GM21619 (cell line): ENCODE measurements around the gene DAB2IP.

Source experiments
- ATAC-seq: cut with Tn5 transposase; IDR thresholded peaks from one replicate; pipeline ENCODE4 v1.9.1; 2021; ENCODE audit not compliant: unreplicated experiment

DAB2IP gene

DNA sequence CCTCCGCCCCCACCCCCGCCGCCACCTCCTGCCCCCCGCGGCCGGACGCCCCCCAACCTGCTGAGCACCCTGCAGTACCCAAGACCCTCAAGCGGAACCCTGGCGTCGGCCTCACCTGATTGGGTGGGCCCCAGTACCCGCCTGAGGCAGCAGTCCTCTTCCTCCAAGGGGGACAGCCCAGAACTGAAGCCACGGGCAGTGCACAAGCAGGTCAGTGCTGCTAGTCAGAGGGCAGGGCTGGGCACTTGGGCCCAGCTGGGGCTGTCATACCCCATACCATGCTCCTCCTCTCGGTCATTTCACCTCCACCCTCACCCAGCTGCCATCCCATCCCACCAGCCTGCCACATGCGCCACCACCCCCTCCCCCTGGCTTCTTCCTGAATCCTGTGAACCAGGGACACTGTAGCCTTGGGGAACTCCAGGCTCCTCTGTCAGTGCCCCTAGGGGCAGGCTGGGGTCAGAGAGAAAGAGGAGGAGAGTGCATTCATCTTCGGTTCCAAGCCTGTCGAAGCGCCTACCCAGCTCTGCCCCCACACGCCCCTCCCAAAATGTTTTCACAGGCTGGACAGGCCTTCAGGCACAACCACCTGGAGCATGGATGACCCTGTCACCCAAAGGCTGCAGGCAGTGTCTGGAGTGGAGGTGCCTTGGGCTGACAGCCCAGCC is 122.0 kb downstream of the DAB2IP start:
- no peak for ATAC-seq

DNA sequence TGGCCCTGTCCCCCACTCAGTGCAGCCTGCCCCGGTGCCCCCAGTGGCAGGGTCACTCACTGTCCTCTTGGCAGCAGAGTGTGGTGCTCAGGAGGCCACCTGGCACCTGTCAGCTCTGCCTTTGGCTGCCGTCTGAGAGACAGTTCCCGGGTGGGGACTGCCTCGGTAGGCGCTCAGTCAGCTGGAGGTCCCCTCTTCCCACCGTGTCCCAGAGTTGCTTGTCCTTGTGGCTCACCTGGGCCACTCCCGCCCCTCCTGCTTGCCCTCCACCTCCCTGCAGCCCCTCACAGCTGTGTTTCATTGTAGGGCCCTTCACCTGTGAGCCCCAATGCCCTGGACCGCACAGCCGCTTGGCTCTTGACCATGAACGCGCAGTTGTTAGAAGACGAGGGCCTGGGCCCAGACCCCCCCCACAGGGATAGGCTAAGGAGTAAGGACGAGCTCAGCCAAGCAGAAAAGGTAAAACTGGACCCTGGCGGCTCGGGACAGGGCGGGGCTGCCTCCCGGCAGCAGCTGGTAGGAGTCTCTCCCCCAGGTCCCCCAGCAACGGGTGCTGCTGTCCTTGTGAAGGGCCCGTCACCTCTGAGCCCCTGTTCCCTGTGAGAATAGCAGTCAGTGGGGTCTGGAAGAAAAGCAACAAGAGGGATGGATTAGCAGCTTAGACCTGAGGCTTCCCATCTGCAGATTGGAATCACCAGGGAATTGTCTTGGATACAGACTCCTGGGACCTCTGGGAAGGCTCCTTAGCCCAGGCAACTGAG is 122.7 kb downstream of the DAB2IP start:
- ATAC-seq = no peak

DNA sequence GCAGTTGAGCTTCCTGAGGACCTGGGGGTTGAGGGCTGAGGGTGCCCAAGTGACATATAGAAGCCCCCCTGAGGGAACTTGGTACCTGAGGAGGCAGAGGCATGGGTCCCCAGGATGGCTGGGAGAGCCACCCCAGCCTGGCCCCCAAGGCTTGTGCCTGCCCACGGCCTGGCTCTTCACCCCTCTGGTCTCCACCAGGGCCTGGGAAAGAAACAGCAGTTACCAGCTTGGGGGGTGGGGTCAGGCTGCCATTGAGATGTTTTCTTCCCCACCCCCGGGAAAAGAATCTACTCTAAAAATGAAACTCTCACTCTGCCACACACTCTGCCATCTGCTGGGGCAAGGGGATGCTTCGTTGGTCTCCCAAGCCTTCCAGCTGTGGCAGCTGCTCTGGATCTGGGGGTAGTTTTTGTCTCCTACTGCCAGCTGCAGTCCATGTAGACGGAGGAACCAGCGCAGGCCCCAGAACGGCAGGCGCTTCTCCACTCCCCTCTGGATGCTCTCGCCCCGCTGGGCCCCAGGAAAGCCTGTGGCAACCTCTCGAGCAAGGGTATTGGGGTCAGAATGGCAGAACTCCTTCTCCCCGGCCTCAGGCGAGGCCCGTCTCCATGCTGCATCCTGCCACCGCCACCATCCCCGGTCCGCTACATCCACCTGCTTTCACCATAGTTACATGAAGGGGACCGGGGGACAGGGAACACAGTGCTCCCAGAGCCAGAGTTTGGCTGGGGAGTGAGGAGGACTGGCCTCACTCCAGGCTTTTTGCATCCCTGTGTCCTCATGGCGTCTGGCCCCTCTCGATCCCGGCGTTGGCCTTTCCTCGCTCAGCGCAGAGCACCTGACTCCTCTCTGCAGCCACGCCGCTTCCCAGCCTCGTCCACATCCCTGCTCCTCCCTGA is 123.5 kb downstream of the DAB2IP start:
- no peak for ATAC-seq

DNA sequence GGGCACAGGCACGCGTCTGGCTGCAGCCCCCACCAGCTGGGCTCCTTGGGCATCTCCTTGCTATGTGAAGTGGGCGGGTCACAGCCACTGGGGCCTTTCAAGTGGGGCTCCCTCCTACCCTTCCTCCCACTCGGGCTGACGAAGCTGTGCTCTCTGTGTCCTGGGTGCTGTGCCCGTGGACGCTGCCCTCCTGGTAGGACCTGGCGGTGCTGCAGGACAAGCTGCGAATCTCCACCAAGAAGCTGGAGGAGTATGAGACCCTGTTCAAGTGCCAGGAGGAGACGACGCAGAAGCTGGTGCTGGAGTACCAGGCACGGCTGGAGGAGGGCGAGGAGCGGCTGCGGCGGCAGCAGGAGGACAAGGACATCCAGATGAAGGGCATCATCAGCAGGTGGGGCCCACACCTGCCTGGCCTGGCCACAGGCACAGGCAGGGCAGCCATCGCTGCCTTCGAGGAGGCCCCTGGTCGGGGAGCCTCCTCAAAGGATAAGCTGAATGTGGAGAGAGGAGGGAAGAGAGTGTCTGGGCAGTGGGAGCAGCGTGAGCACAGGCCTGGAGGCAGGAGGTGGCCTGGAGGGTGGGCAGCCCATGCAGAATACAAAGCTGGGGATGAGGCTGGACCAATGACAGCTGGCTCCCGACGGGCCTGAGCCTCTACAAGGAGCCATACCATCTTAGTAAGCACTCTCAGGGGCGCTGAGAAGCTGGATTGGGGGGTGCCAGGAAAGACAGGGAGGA is 124.7 kb downstream of the DAB2IP start:
- no peak for ATAC-seq

DNA sequence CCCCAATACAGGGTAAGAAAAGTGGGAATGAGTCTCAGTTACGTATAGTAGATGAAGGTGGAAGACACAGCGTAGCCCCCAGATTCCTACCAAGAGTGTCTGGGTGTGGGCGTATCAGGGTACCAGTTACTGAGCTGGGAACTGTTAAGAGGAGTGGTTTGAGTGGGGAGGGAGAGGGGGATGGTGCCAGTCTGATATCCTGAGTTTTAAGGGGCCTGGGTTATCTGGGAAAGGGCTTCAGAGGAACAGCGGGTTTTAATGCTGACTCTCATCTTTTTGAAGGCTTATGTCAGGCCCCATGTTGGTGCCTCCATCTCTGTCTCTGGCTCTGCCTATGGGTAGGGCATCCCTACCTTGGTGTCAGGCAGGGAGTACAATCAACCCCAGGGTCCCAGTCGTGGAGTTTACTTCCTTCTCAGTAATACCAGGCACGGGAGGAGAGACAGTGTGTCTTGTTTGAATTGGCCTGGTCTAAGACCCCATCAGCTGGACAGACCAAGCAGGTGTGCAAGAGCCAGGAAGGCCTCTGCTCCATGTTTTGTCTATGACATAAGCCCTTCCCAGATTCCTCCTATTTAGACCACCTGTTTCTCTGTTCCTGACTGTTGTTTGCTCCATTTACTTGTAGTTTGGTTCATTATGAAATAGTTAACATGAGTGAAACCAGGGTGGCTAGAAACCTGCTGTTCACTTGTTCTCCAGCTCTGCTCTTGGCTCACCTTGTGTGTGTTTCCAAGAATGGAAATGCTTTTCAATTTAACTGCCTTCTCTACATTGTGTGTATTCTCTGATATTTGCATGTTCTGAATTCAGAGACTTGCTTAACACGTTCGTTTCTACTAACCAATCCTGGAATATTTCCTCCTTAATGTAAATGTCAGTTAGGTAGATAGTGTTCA is 125.6 kb downstream of the DAB2IP start:
- no peak for ATAC-seq

DNA sequence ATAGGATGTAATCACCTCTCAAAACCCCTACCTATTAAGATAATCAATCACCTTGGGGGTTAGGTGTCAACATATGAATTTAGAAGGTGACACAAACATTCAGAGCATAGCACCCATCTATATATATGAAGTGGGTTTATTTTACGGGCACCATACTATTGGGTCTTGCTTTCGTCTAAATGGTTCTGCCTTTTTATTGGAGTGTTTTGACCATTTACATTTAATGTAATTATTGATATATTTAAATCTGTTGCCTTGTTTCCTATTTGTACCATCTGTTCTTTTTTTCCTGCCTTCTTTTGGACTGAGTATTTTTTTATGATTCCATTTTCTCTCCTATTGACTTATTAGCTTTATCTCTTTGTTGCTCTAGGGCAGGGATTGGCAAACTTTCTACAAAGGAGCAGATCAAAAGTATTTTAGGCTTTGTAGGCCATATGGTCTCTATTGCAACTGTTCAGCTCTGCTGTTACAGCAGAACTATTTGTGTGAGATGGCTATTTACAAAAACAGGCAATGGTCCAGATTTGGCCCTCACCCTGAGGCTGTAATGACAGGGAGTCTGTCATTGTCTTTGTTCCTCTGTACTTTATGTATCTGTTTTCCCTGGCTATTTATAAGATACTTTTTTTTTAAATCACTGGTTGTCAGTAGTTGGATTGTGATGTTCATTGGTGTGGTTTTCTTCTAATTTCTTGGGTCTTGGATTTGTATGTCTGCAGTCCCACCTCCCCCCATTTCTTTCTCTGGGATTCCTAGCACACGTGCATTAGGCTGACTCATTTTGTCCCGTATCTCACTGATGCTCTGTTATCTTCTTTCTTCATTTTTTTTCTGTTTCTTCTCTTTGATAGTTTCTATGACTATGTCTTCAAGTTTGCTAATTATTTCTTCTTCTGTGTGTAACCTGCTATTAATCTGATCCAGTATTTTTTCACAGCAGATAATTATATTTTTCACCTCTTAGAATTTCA is 127.1 kb downstream of the DAB2IP start:
- no peak for ATAC-seq

DNA sequence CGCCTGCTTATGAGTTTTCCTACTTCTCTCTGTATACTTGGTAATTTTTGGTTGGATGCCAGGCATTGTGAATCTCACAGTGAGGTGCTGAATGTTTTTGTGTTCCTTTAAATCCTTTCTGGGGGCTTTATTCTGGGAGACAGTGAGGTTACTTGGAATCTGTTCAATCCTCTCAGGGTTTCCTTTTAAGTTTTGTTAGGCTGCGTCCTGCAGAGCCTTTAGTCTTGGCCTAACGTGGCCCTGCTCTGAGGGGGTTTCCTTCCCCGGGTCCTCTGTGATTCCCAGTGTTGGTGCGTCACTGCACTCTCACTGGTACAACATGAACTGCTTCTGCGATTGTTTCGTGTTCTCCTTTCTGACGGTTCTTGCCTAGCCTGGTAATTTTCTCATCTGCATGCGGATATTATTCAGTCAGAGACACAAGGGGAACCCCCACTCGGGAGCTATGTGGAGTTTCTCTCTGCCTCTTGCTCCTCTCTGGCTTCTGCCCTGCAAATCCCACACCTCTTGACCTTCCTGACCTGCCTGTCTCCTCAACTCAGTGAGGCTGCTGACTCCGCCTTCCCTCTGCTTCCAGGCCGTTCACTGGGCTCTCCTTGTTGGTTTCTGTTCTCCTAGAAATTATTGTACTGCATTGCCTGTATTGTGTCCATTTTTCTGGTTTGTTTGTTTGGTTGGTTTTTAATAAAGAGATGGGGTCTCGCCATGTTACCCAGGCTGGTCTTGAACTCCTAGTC is 128.1 kb downstream of the DAB2IP start:
- no peak for ATAC-seq

DNA sequence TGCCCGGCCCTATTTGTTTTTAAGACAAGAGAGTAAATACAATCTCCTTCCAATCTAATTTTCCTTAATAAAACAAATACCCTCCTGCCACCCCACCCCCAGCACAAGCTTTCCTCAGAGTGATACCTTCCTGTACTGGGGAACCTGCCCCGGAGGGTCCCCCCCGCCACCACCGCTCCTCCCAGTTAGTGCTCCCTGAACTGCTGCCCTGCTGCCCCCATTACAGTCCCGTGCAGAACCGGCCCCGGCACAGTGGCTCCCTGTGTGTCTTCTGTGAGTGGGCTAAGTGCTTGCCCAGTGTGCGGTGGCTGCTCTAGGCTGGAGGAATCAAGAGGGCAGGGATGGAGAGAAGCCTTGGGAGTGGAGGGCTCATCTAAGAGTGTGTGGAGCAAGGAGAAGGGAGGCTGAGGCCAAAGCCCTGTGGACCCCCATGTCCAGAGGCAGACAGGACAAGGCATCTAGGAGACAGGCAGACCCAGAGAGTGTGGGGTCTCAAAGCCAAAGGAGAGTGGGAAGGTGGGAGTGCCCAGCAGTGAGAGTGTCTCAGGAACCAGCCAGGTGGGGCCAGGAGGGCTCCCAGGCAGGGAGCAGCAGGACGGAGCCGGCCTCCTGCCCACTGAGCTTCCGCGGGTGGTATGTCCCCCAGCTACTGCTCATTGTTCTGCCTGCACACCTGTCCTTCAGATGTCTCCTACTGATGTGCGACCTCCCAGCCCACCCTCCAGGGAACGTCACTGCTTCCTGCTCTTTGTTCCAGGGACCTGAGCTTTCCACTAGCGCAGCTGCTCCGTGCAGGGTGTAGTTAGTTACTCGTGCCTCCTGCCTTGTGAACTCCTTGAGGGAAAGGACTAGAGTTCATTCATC is 129.0 kb downstream of the DAB2IP start:
- no peak for ATAC-seq

DNA sequence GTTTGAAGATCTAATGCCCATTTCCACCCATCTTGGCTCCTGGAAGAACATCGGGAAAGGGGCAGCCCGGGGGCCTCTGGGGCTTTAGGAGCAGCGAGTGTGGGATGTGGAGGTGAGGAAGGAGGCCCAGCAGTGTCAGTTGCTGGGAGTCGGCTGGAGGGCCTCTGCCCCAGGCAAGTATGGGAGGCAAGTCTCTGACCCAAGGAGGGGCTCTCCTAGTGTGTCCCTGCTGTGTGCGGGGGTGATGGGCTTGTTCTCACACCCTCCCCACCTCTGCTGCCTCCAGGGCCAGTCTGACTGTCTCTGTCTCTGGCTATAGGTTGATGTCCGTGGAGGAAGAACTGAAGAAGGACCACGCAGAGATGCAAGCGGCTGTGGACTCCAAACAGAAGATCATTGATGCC is 129.7 kb downstream of the DAB2IP start:
- no peak for ATAC-seq

DNA sequence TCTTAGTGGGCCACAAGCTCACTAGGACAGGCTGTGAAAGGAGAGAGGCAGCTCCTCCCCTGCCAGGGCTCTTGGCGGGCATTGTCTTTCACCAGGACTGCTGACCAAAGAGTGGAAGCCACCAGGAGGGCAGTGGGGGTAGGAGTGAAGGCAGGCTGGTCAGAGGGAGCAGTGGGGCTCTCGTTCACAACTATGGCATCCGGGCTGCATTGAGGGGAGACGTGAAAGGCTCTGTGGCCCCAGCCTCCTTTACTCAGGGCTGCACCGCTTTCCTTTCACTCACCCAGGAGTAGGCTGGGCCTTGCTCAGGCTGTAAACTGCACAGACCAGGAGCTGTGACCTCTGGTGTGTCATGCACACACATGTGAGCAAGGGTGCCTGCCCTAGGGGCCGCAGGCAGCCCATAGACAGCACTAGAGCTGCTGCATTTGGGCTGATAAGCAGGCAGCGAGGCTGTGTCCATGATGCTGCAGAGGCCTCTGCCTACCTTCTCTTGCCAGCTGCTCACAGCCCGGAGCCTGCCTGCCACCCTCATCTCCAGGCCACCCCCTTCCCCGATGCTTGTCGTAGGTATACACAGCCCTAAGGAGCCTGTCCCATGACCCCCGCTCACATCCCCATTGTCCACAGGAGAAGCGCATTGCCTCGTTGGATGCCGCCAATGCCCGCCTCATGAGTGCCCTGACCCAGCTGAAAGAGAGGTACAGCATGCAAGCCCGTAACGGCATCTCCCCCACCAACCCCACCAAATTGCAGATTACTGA is 130.4 kb downstream of the DAB2IP start:
- no peak for ATAC-seq

DNA sequence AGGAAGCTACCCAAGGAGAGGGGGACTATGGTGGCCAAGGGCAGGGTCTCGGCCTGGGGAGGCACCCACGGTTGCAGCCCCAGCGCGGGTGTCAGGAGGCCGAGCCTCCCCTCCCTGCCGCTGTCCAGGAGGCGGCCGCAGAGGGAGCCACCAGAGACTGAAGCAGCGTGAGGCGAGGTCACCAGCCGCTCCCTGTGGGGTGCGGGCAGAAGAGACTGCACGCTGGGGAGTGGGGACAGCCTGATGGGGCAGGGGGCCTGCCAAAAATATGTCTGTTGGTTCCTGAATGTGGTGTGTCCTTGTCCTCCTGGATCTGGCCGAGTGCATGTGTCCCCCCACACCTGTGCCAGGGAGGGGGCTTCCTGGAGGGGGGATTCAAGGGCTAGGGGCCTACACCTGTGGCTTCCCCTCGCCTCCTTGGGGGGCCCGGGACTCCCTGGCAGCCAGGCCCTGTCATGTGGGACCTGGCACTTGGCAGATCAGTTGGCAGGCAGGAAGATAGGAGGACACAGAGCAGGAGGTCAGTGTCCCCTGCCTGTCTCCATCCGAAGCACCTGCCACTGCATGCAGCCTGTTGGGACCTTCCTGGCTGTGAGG is 131.2 kb downstream of the DAB2IP start:
- ATAC-seq = no peak

DNA sequence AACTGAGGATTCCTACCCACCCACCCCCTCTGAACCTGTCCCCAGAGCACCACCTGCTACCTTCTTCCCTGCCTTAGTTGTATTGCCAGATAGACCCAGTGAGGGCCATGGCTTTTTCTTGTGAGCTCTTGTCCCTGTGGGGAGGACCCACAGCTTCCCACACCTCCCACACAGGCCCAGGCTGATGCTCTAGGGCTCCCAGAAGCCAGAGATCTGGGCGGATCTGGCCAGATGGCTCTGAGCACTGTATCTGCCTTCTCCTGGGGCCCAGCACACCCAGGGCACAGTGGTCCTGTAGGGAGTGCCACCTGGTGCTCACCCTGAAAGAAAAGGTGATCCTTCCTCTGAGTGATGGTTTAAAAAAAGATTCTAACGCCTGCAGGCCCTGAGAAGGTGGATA is 131.7 kb downstream of the DAB2IP start:
- ATAC-seq = no peak

DNA sequence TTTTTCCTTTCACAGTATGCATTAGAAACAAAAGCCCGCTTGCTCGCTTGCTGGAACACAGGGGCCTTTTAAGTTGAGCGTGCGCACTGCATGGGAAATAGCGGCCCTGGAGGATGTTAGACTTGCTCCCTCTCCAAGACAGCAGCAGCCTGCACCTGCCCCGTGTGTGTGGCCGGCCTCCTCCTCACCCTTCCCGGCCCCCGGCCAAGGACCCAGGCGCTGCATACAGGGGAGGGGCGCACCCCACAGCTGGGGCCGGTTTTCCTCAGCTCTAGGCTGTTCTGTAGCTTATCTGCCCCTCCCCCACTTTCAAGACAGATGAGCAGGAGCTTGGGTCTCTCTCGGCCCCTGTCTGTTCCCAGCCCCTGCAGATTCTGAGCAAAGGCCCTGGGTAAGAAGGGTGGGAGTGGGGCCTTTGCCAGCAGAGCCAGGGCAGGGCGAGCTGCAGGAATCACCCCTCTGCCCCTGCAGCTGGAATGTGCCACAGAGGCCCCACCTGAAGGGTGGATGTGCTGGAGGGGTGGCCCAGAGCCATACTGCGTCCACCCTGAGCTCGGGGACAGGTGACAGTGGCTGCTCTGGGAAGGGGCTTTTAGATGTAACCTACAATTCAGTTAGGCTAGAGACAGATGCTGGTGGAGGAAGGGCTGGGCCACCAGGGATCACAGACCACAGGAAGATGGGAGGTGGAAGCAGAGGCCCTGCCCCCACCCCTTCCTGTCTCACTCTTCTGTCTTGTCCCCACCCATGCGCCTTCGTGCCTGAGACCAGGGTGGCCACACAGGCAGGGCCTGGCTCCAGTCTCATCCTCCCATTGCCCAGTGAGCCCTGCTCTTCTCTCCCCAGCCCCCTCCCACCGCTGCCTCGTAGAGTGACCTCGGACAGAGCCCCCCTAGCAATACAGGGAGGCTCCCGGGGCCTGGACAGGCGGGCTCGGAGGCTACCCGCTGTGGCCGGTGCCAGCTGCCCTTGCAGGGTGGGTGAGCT is 132.4 kb downstream of the DAB2IP start:
- no peak for ATAC-seq

DNA sequence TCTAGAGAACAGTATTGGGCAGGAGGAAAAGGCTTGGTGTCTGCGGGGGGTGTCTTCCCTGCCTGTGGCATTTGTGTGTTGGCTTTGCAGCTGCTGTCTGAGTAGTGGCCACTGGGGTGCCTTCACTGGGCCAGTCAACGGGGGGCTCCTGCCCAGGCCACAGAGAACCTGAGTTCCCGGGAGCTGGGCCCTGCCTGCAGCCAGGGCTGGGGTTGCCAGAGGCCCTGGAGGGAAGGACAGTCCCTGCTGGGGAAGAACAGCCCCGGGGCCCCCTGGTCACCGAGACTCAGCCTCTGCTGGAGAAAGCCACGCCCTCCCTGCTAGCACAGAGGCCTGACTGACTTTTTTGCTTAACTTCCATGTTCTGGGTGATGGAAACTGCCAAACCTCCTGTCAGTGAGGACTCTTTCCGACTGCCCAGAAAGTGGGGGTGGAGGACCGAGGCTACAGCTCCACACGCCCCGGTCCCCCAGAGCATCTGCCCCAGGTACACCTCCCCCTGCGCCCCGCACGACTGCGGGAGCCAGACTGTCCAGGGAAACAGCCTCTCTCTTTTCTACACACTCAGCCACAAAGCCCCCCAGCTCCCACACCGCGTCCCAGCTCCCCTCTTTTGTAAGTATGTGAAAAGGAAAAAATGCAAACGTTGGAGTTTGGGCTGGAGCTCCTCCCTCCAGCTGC is 133.4 kb downstream of the DAB2IP start:
- ATAC-seq = no peak
